K562 (cell line): ENCODE measurements around the gene ARL8A. TPM values are rescaled to one million over a fixed set of nuclear protein-coding genes. Genes with fewer than 3 reads are reported as not detected.

Experiments
- CHD4 ChIP-seq: fragments of 200-600 bp; sonication (generic); IDR thresholded peaks from 3 replicates; pipeline ENCODE4 v1.6.1; 2012; ENCODE audit warnings: low read depth, mild to moderate bottlenecking, mixed read lengths, low read length, inconsistent platforms; ENCODE audit not compliant: insufficient read depth, insufficient replicate concordance, poor library complexity, severe bottlenecking
- ETV1 ChIP-seq: fragments of 450-650 bp; conservative IDR thresholded peaks from 2 replicates; pipeline ENCODE4 v1.6.1; 2016; ENCODE audit warnings: missing genetic modification characterization, control low read depth, low read depth, missing compliant biosample characterization
- MYNN ChIP-seq, 2 experiments: sonication (generic); formaldehyde crosslinking in 1 of 2; IDR thresholded peaks; 2 replicates each; pipeline versions ENCODE4 v1.5.0 to v1.6.1; 2016 to 2020; ENCODE audit warnings: antibody characterized with exemption in 1 of 2, missing genetic modification reagents in 1 of 2
- NFIC ChIP-seq: fragments of 450-650 bp; IDR thresholded peaks from 2 replicates; pipeline ENCODE4 v1.6.1; 2017; ENCODE audit warnings: mild to moderate bottlenecking, inconsistent platforms
- U2AF1 ChIP-seq: fragments of 200-400 bp; formaldehyde crosslinking; optimal IDR thresholded peaks from 2 replicates; pipeline ENCODE3; 2017; ENCODE audit warnings: mild to moderate bottlenecking, low read depth, low read length, moderate library complexity
- YY1 ChIP-seq, 3 experiments: IDR thresholded peaks; 2 replicates each; pipeline ENCODE4 v1.6.1; 2011; ENCODE audit warnings: low read length in 2 of 3, mild to moderate bottlenecking in 2 of 3, moderate library complexity in 2 of 3, borderline replicate concordance in 1 of 3, control low read depth in 1 of 3, low read depth in 1 of 3; ENCODE audit not compliant: insufficient read depth in 3 of 3, insufficient replicate concordance in 2 of 3, control insufficient read depth in 1 of 3, insufficient read length in 1 of 3; ENCODE audit errors: extremely low read depth in 1 of 3
- ZC3H8 ChIP-seq: fragments of 450-650 bp; IDR thresholded peaks from 2 replicates; pipeline ENCODE4 v1.6.1; 2017
- ZNF184 ChIP-seq: sonication (generic); formaldehyde crosslinking; IDR thresholded peaks from 2 replicates; pipeline ENCODE4 v1.5.0; 2020; ENCODE audit warnings: missing genetic modification reagents
- polyA plus RNA-seq, 8 experiments: library from polyadenylated mRNA; depleted of rRNA in 4 of 8; stranded (reverse) in 5 of 8; unstranded in 3 of 8; fragments of >200 nt; fragmentation: Nextera tagmentation in 2 of 8; fragmentation: Illumina TruSeq in 1 of 8; extraction: Ambion mirVana in 2 of 8; extraction: Trizol in 1 of 8; gene quantifications; 2 replicates each; pipeline versions ENCODE4 v1.2.1 to v1.2.3, GENCODE V29; 2011 to 2014; ENCODE audit warnings: inconsistent platforms in 1 of 8, missing spikeins in 1 of 8
- total RNA-seq, 7 experiments: library from RNA; depleted of rRNA in 6 of 7; stranded (reverse); fragments of >200 nt in 6 of 7; fragmentation: Illumina TruSeq in 2 of 7; extraction: Trizol in 2 of 7; gene quantifications; 2 replicates each; pipeline versions ENCODE4 v1.2.1 to v1.2.3, GENCODE V29; 2011 to 2021; ENCODE audit warnings: low replicate concordance in 1 of 7
- TF ChIP-seq, protein P1 (sequence below), 2 experiments: IDR thresholded peaks; 2 replicates each; pipeline ENCODE4 v1.6.1; 2011; ENCODE audit warnings: borderline replicate concordance in 1 of 2, control low read depth in 1 of 2, low read depth in 1 of 2, low read length in 1 of 2, mild to moderate bottlenecking in 1 of 2, mixed read lengths in 1 of 2, moderate library complexity in 1 of 2; ENCODE audit not compliant: insufficient read depth in 1 of 2, insufficient read length in 1 of 2, poor library complexity in 1 of 2, severe bottlenecking in 1 of 2; ENCODE audit errors: extremely low read depth in 1 of 2
- TF ChIP-seq, protein P2 (sequence below): fragments of 450-650 bp; formaldehyde crosslinking; conservative IDR thresholded peaks from 2 replicates; pipeline ENCODE4 v1.4.0; 2022; ENCODE audit warnings: mild to moderate bottlenecking, missing genetic modification characterization
- TF ChIP-seq, protein P3 (sequence below): fragments of 450-650 bp; IDR thresholded peaks from 2 replicates; pipeline ENCODE4 v1.6.1; 2016; ENCODE audit warnings: low read depth
- TF ChIP-seq, protein P4 (sequence below), 2 experiments: fragments of 450-650 bp; IDR thresholded peaks; 2 replicates each; pipeline ENCODE4 v1.6.1; 2016

Gene ARL8A
- total and polyA plus RNA-seq, 9 of the 15 experiments (the other 6 are each of a cell fraction or from before 2014, with no cell fraction given) = 0.17 to 27.3 (median 15.6) TPM

DNA sequence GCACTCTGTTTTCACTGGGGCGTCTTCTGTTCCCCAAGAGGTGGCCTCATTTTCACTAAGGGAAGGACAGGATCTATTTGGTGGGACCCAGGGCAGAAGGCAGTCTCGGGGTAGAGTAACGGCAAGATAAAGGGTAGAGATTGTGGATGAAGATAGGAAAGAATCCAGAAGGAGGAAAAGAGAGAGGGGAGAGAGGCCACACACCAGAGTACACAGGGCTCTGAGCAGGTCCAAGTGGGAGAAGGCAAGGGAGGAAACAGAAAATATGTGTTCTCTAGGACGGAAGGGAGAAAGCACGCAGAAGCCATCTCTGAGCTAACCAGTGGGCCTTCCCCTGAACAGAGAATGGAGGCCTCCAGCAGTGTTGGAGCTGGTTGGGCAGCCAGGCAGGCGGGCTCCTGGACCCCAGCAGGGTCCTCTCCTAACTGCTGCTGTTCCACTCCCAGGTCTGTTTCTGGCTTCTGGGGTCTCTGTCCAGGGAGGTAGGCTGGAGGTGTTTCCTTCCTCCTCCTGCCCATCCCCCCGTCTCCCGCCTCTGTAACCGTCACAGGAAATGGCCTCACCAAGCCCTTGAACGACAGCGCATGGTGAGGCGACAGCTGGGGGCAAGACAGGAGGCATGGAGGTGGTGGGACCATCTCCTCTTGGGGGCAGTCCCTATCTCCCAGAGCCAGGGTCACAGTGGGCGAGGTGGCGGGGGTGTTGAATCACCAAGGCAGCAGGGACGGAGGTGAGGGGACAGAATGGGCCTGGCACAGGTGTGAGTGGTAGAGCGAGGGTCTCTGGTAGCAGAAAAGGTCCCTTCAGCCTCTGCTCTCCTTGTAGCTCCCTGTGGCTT is 15.2 kb upstream of the ARL8A start (continued):
- TF ChIP-seq ETV1 = peak; percentile 85
- TF ChIP-seq ZNF184 (CRISPR knock-in tag) = no peak
- TF ChIP-seq, protein P1, sequence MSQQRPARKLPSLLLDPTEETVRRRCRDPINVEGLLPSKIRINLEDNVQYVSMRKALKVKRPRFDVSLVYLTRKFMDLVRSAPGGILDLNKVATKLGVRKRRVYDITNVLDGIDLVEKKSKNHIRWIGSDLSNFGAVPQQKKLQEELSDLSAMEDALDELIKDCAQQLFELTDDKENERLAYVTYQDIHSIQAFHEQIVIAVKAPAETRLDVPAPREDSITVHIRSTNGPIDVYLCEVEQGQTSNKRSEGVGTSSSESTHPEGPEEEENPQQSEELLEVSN (IDR thresholded peaks at IDR 0.05; ENCODE audit: borderline replicate concordance in 1 of 2, extremely low read depth in 1 of 2, insufficient read depth in 1 of 2, insufficient read length in 1 of 2, low read depth in 1 of 2, low read length in 1 of 2, poor library complexity in 1 of 2, severe bottlenecking in 1 of 2) = peak; percentile 62 to 81
- TF ChIP-seq, protein P2, sequence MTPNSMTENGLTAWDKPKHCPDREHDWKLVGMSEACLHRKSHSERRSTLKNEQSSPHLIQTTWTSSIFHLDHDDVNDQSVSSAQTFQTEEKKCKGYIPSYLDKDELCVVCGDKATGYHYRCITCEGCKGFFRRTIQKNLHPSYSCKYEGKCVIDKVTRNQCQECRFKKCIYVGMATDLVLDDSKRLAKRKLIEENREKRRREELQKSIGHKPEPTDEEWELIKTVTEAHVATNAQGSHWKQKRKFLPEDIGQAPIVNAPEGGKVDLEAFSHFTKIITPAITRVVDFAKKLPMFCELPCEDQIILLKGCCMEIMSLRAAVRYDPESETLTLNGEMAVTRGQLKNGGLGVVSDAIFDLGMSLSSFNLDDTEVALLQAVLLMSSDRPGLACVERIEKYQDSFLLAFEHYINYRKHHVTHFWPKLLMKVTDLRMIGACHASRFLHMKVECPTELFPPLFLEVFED (CRISPR knock-in tag) = peak; percentile 92
- TF ChIP-seq, protein P3, sequence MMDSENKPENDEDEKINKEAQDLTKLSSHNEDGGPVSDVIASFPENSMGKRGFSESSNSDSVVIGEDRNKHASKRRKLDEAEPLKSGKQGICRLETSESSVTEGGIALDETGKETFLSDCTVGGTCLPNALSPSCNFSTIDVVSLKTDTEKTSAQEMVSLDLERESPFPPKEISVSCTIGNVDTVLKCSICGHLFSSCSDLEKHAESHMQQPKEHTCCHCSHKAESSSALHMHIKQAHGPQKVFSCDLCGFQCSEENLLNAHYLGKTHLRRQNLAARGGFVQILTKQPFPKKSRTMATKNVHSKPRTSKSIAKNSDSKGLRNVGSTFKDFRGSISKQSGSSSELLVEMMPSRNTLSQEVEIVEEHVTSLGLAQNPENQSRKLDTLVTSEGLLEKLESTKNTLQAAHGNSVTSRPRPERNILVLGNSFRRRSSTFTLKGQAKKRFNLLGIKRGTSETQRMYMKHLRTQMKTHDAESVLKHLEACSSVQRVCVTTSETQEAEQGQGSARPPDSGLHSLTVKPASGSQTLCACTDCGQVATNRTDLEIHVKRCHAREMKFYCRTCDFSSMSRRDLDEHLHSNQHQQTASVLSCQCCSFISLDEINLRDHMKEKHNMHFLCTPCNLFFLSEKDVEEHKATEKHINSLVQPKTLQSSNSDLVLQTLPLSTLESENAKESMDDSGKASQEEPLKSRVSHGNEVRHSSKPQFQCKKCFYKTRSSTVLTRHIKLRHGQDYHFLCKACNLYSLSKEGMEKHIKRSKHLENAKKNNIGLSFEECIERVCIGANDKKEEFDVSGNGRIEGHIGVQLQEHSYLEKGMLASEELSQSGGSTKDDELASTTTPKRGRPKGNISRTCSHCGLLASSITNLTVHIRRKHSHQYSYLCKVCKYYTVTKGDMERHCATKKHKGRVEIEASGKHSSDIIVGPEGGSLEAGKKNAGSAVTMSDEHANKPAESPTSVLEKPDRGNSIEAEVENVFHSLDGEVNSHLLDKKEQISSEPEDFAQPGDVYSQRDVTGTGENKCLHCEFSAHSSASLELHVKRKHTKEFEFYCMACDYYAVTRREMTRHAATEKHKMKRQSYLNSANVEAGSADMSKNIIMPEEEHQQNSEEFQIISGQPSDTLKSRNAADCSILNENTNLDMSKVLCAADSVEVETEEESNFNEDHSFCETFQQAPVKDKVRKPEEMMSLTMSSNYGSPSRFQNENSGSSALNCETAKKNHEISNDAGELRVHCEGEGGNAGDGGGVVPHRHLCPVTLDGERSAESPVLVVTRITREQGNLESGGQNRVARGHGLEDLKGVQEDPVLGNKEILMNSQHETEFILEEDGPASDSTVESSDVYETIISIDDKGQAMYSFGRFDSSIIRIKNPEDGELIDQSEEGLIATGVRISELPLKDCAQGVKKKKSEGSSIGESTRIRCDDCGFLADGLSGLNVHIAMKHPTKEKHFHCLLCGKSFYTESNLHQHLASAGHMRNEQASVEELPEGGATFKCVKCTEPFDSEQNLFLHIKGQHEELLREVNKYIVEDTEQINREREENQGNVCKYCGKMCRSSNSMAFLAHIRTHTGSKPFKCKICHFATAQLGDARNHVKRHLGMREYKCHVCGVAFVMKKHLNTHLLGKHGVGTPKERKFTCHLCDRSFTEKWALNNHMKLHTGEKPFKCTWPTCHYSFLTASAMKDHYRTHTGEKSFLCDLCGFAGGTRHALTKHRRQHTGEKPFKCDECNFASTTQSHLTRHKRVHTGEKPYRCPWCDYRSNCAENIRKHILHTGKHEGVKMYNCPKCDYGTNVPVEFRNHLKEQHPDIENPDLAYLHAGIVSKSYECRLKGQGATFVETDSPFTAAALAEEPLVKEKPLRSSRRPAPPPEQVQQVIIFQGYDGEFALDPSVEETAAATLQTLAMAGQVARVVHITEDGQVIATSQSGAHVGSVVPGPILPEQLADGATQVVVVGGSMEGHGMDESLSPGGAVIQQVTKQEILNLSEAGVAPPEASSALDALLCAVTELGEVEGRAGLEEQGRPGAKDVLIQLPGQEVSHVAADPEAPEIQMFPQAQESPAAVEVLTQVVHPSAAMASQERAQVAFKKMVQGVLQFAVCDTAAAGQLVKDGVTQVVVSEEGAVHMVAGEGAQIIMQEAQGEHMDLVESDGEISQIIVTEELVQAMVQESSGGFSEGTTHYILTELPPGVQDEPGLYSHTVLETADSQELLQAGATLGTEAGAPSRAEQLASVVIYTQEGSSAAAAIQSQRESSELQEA = peak; percentile 53; the same call in 1 of the 2 replicates
- TF ChIP-seq CHD4 = no peak
- TF ChIP-seq, protein P4, sequence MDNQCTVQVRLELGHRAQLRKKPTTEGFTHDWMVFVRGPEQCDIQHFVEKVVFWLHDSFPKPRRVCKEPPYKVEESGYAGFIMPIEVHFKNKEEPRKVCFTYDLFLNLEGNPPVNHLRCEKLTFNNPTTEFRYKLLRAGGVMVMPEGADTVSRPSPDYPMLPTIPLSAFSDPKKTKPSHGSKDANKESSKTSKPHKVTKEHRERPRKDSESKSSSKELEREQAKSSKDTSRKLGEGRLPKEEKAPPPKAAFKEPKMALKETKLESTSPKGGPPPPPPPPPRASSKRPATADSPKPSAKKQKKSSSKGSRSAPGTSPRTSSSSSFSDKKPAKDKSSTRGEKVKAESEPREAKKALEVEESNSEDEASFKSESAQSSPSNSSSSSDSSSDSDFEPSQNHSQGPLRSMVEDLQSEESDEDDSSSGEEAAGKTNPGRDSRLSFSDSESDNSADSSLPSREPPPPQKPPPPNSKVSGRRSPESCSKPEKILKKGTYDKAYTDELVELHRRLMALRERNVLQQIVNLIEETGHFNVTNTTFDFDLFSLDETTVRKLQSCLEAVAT (IDR thresholded peaks at IDR 0.05) = peak; percentile 74 to 92; a peak in 3 of 4 replicates
- peak; percentile 38; the same call in 1 of the 2 replicates for TF ChIP-seq NFIC
- TF ChIP-seq ZC3H8 = 0 out of 2 replicates have a peak, but pooled peaks have one; percentile 68
- TF ChIP-seq MYNN (IDR thresholded peaks at IDR 0.05) = no peak; the same call in none of the 2 replicates
- no peak for TF ChIP-seq MYNN (CRISPR knock-in tag; IDR thresholded peaks at IDR 0.05)
- TF ChIP-seq U2AF1 = no peak
- peak; percentile 34 to 88 (median 72) for TF ChIP-seq YY1 (IDR thresholded peaks at IDR 0.05; ENCODE audit: borderline replicate concordance in 1 of 3, control insufficient read depth in 1 of 3, extremely low read depth in 1 of 3, insufficient read depth in 3 of 3, insufficient read length in 1 of 3, insufficient replicate concordance in 2 of 3, low read depth in 1 of 3, low read length in 2 of 3)
